Measurements from ENCODE around the gene CCDC54.

The CCDC54 gene

DNA sequence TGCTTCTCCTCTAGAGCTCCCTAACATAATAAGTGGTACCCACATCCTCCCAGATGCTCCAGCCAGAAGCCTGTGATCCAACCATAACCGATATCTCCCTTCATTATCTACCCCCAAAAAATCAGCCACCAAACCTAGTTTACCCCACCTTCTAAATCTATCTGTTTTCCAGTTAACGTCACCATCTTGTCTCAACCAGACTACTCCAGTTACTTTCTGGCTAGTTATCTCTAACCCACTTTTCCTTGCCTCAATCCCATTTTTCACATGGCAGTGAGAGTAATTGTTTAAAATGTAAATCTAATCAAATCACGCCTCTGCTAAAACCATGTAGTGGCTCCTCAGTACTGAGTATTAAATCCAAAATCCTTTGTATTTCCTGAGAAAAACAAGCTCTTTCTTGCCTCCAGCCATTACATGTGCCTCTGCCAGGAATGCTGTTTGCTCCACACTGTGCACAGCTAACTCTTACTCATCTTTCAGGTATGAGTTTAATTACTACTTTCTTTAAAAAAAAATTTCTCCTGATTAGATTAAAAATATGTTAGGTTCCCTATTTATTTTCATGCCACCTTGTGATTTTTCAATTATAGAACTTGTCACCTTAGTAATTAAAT lies 15.4 kb downstream of the CCDC54 start:
- DNase-seq = no peak

DNA sequence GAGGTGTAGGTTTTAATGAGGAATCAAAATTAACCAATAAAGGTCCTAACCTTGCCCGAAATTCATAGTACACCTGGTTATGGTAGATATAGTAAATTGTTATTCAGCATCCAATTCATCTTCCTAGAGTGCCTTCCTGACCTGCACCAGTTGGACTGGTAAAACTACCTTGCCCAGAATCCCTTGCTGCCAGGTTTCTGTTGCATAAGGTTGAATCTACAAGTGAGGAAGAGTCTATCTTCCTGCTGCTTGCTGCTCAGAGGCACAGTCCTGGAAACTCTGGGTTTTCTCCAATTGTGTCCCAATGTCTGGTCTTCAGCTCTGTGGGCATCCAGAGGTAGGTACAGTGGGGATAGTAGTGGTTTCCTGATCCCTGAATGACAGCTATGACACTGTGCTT lies 17.3 kb downstream of the CCDC54 start:
- DNase-seq = peak in 1 of 51 donors; percentile 20

DNA sequence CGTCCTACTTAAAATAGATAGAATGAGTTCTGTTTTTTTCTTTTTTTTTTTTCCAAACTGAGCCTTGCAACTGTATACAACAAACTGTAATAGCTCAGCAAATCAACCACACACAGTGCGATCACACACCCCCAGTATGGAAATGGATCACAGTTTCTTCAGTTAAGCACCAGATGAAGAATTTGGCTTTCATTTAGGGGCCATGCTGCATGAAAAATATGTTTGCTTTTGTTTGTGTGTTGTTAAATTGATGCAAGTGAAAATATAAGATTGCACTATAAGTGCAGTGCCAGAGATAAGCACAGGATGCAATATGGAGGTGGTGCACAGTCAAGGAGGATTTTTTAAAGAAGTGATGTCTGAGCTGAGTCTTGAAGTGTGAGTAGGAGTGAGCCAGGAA lies 17.8 kb downstream of the CCDC54 start:
- peak in 1 of 51 donors; percentile 9 for DNase-seq

DNA sequence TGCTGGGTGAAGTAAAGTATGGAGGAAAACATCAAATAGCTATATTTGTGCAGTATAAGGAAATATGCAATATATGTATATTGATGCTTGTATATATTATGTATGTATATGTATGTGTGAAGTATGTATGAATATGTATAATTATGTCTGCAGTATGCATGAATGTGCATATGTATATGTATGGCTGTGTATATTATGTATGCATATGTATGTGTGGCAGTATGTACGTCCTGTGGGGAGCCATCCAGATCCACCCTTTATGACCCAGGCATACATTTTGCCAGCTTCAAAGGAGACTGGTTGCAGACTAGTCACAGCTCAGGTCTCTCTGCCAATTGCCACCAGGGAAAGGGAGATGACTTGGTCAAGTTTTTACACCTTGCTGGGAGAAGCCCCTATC lies 24.1 kb downstream of the CCDC54 start:
- DNase-seq = no peak

DNA sequence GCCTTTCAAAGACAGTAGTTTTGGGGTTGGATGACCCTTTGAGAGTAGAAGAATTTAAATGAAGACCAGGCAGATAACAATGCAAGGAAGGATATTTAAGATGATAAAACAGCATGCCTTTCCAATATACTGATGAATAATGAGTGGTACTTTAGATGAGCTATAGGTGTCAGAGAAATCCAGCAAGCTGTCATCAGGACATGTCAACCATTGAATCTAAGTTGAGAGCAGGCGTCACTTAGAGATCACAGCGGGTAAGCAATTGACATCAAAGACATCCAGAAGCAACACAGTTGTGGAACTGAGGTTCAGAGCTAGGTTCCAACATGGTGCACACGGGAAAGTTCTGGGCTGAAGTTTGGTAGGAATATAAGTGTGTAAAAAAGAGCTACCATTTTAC lies 25.0 kb downstream of the CCDC54 start:
- no peak for DNase-seq

DNA sequence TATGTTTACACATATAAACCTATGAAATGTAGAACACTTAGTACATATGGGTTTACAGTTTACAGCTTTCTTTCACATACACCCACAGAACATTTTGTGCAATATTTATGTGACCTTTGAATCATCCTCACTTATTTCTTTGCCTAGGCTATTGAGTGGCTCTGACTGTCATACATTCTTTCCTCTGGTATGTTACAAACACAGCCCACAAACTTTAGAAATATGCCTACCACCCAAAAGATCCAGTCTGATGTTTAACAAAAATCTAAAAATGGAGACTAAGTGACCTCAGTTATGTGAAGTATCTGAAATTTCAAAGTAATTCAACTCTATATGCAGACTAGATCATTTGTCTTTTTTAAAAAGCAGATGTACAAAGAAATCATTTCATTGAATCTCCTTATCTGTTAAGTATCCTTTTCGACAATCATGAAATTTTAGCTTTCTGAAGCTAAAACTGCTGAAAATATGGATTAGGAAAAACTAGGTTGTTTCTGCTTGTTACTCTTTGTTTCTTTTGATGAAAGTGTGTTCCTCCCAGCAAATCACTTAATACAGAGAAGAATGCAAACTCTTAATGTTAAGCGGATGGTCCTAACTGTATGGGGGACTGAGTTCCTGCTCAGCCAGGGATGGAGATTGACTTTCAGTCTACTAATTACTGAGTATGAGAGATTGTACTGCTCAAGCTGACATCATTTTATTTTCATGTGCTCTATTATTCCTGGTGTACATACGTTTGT lies 27.7 kb downstream of the CCDC54 start:
- DNase-seq = no peak

DNA sequence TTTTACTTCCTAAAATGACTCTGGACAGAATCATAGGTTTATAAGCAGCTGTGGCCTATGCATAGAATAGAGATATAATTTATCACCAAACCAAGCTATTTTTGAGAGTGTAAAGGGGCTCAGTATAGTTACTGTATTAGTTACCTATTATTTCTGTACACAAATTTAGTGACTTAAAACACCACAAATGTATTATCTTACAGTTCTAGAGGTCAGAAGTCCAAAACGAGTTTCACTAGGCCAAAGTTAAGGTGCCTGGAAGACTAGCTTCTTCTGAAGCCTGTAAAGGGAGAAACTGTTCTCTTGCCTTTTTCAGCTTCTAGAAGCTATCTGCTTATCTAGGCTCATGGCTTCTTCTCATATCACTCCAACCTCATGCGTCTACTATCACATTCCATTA lies 30.1 kb downstream of the CCDC54 start:
- no peak for DNase-seq

DNA sequence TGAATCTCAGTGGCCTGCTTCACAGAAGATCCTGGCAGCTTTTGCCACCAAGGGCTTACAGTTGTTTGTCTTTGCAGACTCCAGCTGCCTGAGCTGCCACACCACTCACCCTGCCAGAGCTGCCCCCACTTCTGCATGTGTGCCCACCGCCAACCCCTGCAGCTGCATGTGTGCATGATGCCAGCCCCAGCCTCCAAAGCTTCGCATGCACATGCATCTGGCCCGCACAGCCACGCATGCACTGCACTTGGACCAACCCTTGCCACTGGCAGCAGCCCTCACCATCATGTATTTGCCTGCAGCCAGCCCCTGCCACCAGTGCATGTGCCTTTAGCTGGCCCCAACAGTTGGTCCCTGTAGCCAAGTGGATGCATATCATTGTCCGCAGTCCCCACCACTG lies 31.3 kb downstream of the CCDC54 start:
- no peak for DNase-seq

DNA sequence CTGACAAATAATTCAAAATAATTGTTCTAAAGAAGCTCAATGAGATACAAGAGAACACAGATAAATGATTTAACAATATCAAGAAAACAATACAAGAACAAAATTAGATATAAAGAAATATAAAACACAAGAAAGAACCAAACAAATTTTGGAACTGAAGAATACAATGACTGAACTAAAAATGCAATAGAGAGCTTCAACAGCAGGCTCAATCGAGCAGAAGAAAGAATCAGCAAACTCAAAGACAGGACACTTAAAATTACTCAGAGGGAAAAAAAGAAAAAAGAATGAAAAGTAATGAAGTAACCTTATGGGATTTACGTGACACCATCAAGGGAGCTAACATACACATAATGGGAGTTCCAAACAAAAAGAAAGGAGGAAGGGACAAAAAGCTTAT lies 32.1 kb downstream of the CCDC54 start:
- DNase-seq = no peak

DNA sequence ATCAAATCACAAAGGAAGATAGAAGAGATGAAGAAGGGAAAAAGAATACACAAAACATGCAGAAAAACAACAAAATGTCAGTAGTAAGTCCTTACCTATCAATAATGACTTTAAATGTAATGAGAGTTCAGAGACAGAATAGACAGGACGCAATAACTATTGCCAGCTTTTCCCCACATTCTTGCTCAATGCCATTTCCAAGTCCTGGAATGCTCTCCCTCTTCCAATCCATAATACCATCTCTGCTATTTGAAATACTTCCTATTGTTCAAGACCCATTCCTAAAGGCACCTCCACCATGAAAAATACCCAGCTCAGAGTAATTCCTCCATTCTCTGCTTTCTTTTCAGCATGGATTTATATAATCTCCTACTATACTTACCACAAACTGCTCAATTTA lies 33.4 kb downstream of the CCDC54 start:
- DNase-seq = no peak

DNA sequence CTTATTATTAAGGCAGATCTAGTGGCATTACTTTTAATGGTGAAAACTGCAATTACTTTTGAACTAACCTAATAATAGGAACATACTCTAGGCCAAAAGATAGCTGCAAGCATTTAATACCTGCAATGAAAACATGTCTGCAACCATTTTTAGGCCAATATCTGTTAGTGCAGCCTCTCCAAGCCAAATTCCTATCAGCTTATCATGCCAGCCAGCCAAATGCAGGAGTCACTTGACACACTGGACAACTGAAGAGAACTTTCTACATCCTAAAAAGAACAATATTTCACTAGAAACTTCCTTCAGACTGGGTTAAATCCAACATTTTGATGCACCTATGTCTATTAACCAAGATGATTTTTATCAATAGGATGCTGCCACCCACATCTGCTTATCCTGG lies 33.8 kb downstream of the CCDC54 start:
- no peak for DNase-seq

DNA sequence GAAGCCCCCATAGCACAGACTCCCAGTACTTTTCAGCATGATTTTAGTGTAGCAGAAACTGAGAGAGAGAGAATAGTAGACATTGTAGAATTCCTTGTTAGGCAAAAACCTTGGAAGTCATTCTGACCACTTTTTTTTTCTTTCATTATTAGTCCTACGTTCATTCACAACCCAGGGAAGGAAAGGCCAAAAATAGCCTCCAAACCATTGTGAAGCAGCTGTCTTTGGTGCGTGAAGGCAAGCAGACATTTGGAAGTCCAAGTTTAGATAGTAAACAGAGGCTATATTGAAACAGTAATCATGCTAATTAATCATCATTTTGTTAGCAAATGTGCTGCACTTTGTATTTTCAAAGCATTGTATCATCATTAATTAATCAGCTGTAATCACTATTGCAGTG lies 34.5 kb downstream of the CCDC54 start:
- no peak for DNase-seq

DNA sequence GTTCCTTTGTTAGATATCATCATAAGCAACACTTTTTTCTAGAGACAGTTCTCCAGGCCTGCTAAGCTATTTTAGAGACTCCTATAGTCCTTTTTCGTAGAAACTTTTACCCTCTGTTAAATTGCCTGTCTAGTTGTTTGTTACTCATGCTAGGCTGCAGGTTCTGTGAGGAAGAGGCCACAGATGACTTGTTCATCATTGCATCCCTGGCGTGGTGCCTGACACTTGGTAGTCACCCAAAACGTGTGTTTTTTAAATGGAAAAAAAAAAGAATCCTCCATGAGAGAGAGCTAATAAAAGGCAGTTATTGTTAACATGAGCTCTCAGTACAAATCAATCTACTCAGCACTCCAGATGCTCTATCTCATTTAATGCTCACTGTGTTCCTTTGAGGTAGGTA lies 35.1 kb downstream of the CCDC54 start:
- DNase-seq = no peak

DNA sequence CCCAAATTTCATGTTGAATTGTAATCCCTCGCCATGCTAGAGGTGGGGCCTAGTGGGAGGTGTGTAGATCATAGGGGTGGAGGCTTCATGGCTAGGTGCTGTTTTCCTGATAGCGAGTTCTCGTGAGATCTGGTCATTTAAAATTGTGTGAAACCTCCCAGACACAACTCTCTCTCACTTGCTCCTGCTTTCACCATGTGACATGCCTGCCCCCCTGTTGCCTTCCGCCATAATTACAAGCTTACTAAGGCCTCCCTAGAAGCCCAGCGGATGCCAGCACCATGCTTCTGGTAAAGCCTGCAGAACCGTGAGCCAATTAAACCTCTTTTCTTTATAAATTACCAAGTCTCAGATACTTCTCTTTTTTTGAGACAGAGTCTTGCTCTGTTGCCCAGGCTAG lies 36.0 kb downstream of the CCDC54 start:
- DNase-seq = peak in 1 of 51 donors; percentile 6

DNA sequence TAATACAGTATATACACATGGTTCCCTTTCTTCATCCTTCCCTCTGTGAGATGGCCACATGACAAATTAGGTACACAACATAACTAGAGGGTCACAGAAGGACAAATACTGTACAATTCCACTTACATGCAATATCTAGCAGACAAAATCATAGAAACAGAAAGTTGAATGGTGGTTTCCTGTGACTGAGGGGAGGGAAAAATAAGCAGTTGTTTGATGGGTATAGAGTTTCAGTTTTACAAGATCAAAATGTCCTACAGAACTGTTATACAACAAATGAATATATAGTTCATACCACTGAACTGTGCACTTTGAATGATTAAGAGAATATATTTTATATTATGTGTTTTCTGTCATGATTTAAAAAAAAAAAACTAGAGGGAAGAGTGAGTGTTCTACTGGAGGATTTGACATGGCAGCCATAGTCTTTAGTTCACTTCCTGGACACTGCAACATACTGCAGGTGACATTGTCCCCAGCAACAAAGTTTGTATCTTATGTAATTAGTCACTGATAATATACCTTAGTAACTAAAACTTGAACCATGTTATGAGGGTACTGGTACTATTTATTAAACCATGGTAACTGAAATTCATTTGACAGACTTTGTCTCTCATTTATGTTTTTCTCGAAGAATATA lies 37.2 kb downstream of the CCDC54 start:
- no peak for DNase-seq

DNA sequence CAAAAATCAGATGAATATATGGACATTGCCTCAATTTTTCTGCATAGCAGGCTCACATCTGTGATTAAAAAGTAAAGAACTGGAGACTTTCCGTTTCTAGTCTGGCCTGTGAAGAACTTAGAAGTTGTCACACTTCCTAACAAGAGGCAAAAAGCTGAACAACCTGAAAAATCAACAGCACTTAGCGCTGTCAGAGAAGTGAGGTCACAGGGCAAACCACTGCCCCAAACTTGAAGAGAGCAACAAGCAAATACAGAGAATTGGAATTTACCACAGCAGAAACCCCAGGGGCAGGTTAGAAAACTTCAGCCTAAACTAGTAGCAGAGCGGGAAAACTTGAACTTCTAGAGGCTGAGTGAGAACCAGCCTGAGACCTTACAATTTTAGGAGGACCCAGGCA lies 38.9 kb downstream of the CCDC54 start:
- DNase-seq = no peak

DNA sequence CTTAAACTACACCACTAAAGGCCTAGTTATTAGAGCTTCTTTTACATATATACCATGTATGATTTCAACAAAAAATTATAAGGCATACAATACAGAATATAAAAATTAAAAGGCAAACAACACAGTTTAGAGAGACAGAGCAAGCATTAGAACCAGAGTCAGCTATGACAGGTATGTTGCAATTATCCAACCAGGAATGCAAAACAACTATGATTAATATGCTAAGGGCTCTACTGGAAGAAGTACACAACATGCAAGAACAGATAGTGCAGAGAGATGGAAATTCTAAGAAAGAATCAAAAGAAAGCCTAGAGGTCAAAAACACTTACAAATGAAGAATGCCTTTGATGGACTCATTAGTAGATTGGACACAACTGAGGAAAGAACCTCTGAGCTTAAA lies 39.6 kb downstream of the CCDC54 start:
- no peak for DNase-seq

DNA sequence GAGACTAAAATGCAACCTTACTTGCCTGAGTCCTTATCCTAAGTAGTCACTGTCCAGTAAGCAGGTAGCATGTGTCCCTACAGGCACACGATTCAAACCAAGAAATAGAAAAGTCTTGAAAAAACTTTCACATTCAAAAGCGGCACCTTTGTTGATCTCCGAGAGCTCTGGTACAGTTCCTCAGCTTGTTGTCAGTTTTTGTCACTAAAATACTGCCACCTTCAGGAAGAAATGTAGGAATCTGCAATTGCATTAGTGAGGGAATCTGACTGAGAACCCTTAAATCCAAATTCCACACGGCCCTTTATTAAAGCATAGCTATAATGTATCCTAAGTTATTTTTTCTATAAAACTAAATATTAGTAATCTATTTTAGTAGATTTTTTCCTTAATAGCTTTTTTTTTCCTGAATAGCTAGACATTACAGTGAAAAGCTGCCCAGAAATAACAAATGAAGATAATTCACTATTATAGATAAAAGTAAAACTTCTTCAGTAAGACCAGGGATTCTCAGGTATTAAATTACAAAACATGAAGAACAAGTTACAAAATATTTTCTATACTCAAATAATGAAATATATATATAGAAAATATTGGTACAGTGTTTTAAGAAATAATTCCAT lies 44.0 kb downstream of the CCDC54 start:
- peak in 5 of 51 donors; percentile 4 to 82 (median 27) for DNase-seq

DNA sequence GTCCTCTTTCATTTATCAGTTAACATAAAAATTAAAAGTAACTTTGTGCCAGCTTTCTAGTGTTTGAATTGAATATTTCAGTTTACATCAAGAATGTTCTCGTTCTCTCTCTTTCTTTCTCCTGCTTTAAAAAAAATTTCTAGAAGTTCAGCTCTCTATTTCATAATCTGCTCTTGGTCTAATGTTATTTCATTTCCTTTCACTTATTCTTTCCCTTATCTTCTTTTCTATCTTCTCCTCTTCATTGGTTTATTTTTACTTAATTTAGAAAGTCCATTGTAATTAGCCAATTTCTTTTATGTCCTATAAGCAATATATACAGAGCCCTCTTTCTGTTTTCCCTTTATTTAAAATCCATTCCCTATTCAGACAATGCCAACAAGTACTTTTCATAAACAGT lies 44.6 kb downstream of the CCDC54 start:
- DNase-seq = no peak

DNA sequence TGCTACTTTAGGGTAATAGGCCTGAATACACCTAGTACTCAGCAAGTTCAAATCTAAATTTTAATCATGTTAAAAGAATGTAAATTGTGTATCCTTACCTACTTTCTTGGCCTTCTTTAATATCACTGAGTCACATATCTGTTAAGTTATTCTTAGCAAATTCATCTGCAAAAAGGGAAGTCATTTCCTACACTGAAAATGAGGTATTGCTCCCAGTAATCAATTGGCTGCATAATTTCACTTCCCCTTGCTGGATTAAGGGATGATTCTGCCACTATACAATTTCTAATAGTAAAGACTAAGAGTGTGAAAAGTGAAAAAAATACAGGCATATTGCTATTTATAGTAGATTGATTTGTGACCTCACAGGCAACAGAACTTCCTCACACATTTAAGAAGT lies 47.8 kb downstream of the CCDC54 start:
- DNase-seq = peak in 1 of 51 donors; percentile 22

DNA sequence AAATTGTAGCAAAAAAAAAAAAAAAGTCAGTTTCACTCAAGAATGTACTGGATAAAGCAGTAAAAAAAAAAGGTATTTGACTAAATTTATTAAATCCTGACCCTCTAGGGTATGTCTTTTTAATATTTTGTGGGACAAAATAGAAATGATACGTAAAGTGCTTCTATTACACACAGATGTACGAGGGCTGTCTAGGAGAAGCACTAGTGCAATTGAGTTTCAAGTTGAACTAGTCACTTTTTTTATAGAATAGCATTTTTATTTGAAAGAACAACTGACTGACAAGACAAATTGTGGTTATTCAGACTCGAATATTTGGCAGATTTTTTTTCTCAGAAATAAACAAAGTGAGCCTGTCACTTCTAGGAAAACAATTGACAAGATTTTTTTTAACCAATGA lies 49.0 kb downstream of the CCDC54 start:
- no peak for DNase-seq
